OCI-LY3 (cell line): Measurements from ENCODE around the gene GIGYF1.
"Not testable (repeated sequence)": the region's sequence is repeated elsewhere in the genome, so short reads cannot be mapped to it uniquely, and the experiment has no call there.

Source experiments
- H2AFZ ChIP-seq: fragments of 200-600, 300-600 bp; shearing (Covaris generic); 2 replicates; pipeline ENCODE4 v1.6.0; 2014; ENCODE audit warnings: antibody characterized with exemption, low read depth, low read length
- H3K27ac ChIP-seq: fragments of 200-600, 300-600 bp; sonication (generic); 2 replicates; pipeline ENCODE4 v1.5.1; 2014; ENCODE audit warnings: mild to moderate bottlenecking, low read length, moderate library complexity, mixed read lengths
- H3K27me3 ChIP-seq: fragments of 200-600, 300-600 bp; sonication (generic); 2 replicates; pipeline ENCODE4 v1.6.1; 2014; ENCODE audit warnings: low read depth, low read length, mixed read lengths
- H3K36me3 ChIP-seq: fragments of 200-600, 300-600 bp; sonication (generic); replicated peaks from 2 replicates; pipeline ENCODE3; 2014; ENCODE audit warnings: low read depth, low read length, mixed read lengths
- H3K4me1 ChIP-seq: fragments of 300-600, 200-600 bp; sonication (generic); 2 replicates; pipeline ENCODE4 v1.6.1; 2014; ENCODE audit warnings: low read length, mixed read lengths
- H3K4me2 ChIP-seq: fragments of 200-600, 300-600 bp; sonication (generic); 2 replicates; pipeline ENCODE4 v1.6.1; 2014; ENCODE audit warnings: low read length, mixed read lengths
- H3K4me3 ChIP-seq: fragments of 300-600, 200-600 bp; sonication (generic); 2 replicates; pipeline ENCODE4 v1.5.1; 2014; ENCODE audit warnings: antibody characterized with exemption, mild to moderate bottlenecking, low read length, moderate library complexity
- H3K79me2 ChIP-seq: fragments of 300-600, 200-600 bp; shearing (Covaris generic); 2 replicates; pipeline ENCODE4 v1.6.1; 2014; ENCODE audit warnings: mild to moderate bottlenecking, low read length, mixed read lengths
- H3K9ac ChIP-seq: fragments of 300-600, 200-600 bp; shearing (Covaris generic); 2 replicates; pipeline ENCODE4 v1.6.0; 2014; ENCODE audit warnings: mild to moderate bottlenecking, low read length, moderate library complexity
- H3K9me3 ChIP-seq: fragments of 200-600, 300-600 bp; shearing (Covaris generic); 2 replicates; pipeline ENCODE4 v1.6.1; 2014; ENCODE audit warnings: low read length, mixed read lengths; ENCODE audit not compliant: insufficient read depth
- H4K20me1 ChIP-seq: fragments of 200-600, 300-600 bp; sonication (generic); 2 replicates; pipeline ENCODE4 v1.6.1; 2016; ENCODE audit warnings: low read length, mixed read lengths; ENCODE audit not compliant: insufficient read depth
- CTCF ChIP-seq: fragments of 200-600, 300-600 bp; sonication (generic); IDR thresholded peaks from 2 replicates; pipeline ENCODE4 v1.5.1; 2014; ENCODE audit warnings: antibody characterized with exemption, low read length, low read depth
- EZH2phosphoT487 ChIP-seq: fragments of 200-600 bp; shearing (Covaris generic); IDR thresholded peaks from 2 replicates; pipeline ENCODE4 v1.6.1; 2018; ENCODE audit warnings: antibody characterized with exemption, mixed run types, low read depth

GIGYF1 gene

GRCh38 chr7:100671353-100672327, 22.4 kb downstream of the GIGYF1 start:
- no peak overlapping the region for H3K27ac ChIP-seq
- H3K9me3 ChIP-seq: no peaks in the 10 kb centered on the region
- H3K79me2 ChIP-seq: peaks cover 25% of the 10 kb centered on the region
- H3K27me3 ChIP-seq: no peaks in the 10 kb centered on the region; the same call in 1 of the 2 replicates
- peaks cover 7% of the 10 kb centered on the region; the same call in 1 of the 2 replicates for H4K20me1 ChIP-seq
- H3K4me2 ChIP-seq: no peak overlapping the region
- TF ChIP-seq EZH2phosphoT487: no peak
- no peak for TF ChIP-seq CTCF
- H3K4me1 ChIP-seq: no peaks in the 10 kb centered on the region
- H3K4me3 ChIP-seq: no peak overlapping the region
- H3K9ac ChIP-seq: no peak overlapping the region
- H3K36me3 ChIP-seq: peaks cover 4% of the 10 kb centered on the region
- no peak overlapping the region for H2AFZ ChIP-seq

- Histone ChIP-seq H3K79me2 (peaks cover 14% of the 10 kb centered on the region), H3K4me3 (no peak overlapping the region), H3K27ac (no peak overlapping the region), H3K4me2 (no peak overlapping the region), H3K9me3 (no peaks in the 10 kb centered on the region), H3K36me3 (no peaks in the 10 kb centered on the region), H3K27me3 (no peaks in the 10 kb centered on the region; the same call in 1 of the 2 replicates), H3K9ac (no peak overlapping the region), H2AFZ (no peak overlapping the region), H4K20me1 (no peaks in the 10 kb centered on the region), H3K4me1 (no peaks in the 10 kb centered on the region)
- TF ChIP-seq EZH2phosphoT487 (no peak), CTCF (no peak)
These were observed 24.0 kb downstream of the GIGYF1 start for GRCh38 chr7:100670074-100670473.

GRCh38 chr7:100669106-100669505, 24.9 kb downstream of the GIGYF1 start:
- H3K27ac ChIP-seq, H3K9ac ChIP-seq, H3K79me2 ChIP-seq, H2AFZ ChIP-seq, H3K9me3 ChIP-seq, H3K4me1 ChIP-seq, H3K27me3 ChIP-seq, H4K20me1 ChIP-seq, H3K36me3 ChIP-seq, H3K4me2 ChIP-seq, H3K4me3 ChIP-seq: not testable (repeated sequence)

GRCh38 chr7:100668069-100668449, 26.0 kb downstream of the GIGYF1 start:
- no peaks in the 10 kb centered on the region; the same call in 1 of the 2 replicates for H3K27me3 ChIP-seq
- H3K27ac ChIP-seq: no peak overlapping the region
- H3K9ac ChIP-seq: no peak overlapping the region
- no peaks in the 10 kb centered on the region for H3K79me2 ChIP-seq
- no peak overlapping the region for H2AFZ ChIP-seq
- no peak overlapping the region for H3K4me2 ChIP-seq
- H3K4me3 ChIP-seq: no peak overlapping the region
- H3K9me3 ChIP-seq: no peaks in the 10 kb centered on the region
- TF ChIP-seq CTCF (no peak), EZH2phosphoT487 (no peak)
- H3K36me3 ChIP-seq: no peaks in the 10 kb centered on the region
- H4K20me1 ChIP-seq: no peaks in the 10 kb centered on the region
- H3K4me1 ChIP-seq: no peaks in the 10 kb centered on the region
